Left cardiac atrium (tissue), 4 donors: Measurements from ENCODE around the gene AMBRA1. TPM values are rescaled to one million over a fixed set of nuclear protein-coding genes. Genes with fewer than 3 reads are reported as not detected.

Source experiments
- ATAC-seq, 2 donors: fragments of 200-7000 bp; cut with Tn5 transposase; one replicate each; pipeline ENCODE4 v1.9.1; 2020; ENCODE audit warnings: mild to moderate bottlenecking in 2 of 2, moderate library complexity in 2 of 2
- DNase-seq: peaks from one replicate; pipeline ENCODE4 v3.0.0-alpha.2; 2020
- intact Hi-C, 2 donors: fragments of 100-400 bp; cut with DNase I; formaldehyde crosslinking; loops; one replicate each; pipeline versions ENCODE4 v1.14.1 to v1.15.1; 2022 to 2023
- microRNA-seq, 2 donors: library from miRNA; unstranded; fragments of <30 nt; microRNA quantifications; one replicate each; pipeline ENCODE4 v1.2.0, GENCODE V29; 2020
- total RNA-seq, 2 donors: library from RNA; stranded (reverse); fragmentation: NEBNext Ultra II Directional; extraction: Animal tissue kit (Norgen Biotek cat#: 25700); gene quantifications; one replicate each; pipeline ENCODE4 v1.2.1, GENCODE V29; 2021
- donor health status: DM: no; HTN: yes; CAD: no.
- donor health status: DM: no; HTN: yes; CAD: no; lungs with severe emphysema.
- donor health status: DM: yes; HTN: yes; CAD: no.
- donor health status: Dilated cardiomyopathy.

AMBRA1 gene
- total RNA-seq, 2 donors from 2014 or later = 14.9 to 20.1 TPM

- DNase-seq (no peak), ATAC-seq (peak; percentile 20 to 33)
- intact Hi-C loops = loop anchor here in 1 of 2 donors (2.0 kb wide), 1 partner anchor 15 kb away; no protein-coding TSS in a partner anchor
Measured at GRCh38 chr11:46352063-46352841, 241.6 kb downstream of the AMBRA1 start.

GRCh38 chr11:46351606-46352005 is 242.2 kb downstream of the AMBRA1 start:
- intact Hi-C loops = loop anchor here in 1 of 2 donors (2.0 kb wide), 1 partner anchor 15 kb away; no protein-coding TSS in a partner anchor
- ATAC-seq (no peak), DNase-seq (no peak)

GRCh38 chr11:46351148-46351547 is 242.7 kb downstream of the AMBRA1 start:
- ATAC-seq (no peak), DNase-seq (no peak)
- intact Hi-C loops = no loop called here

- no peak for ATAC-seq
Measured at GRCh38 chr11:46350695-46351094, 243.1 kb downstream of the AMBRA1 start.

GRCh38 chr11:46348566-46349401 is 245.0 kb downstream of the AMBRA1 start:
- no peak for DNase-seq
- no peak for ATAC-seq
- intact Hi-C loops = no loop called here

More at GRCh38 chr11:46350695-46351094, 243.1 kb downstream of the AMBRA1 start:
- intact Hi-C loops = no loop called here
- DNase-seq = no peak

GRCh38 chr11:46347637-46348311 is 246.0 kb downstream of the AMBRA1 start:
- DNase-seq (no peak), ATAC-seq (peak in 1 of 2 donors; percentile 1)
- intact Hi-C loops = no loop called here

GRCh38 chr11:46346886-46347636 is 246.8 kb downstream of the AMBRA1 start, which contains the start of gene DGKZ:
DGKZ (plus strand) TSS chr11:46347463; CDS start chr11:46347660, 197 bp downstream.
- DNase-seq (peak; percentile 87), ATAC-seq (peak; percentile 82 to 86)
- intact Hi-C loops = no loop called here

Small RNA genes lying within 50 kb of the gene (microRNA-seq; reads per million reads assigned to microRNA genes)
- gene MIR3160-1 = 0 reads per million in 2 donors
- gene MIR3160-2 = 0 reads per million in 2 donors
- 0 reads per million in 2 donors for gene MIR4688

Other genes with a start within 250 kb of the AMBRA1 start
- 10 to 100 TPM; 80.2 to 91.8 TPM for gene DGKZ, start 246.6 kb downstream of the AMBRA1 start, total RNA-seq
- 10 to 100 TPM; 11.0 to 15.2 TPM for gene MDK, start 212.4 kb downstream of the AMBRA1 start, total RNA-seq
- gene CHRM4, start 202.2 kb downstream of the AMBRA1 start, total RNA-seq = under 1 TPM in 1 of 2 donors, not detected in 1; 0.21 TPM
- 1 to 10 TPM; 2.9 to 3.9 TPM for gene HARBI1, start 23.2 kb upstream of the AMBRA1 start, total RNA-seq
- 10 to 100 TPM; 51.4 to 52.1 TPM for gene ATG13, start 23.5 kb upstream of the AMBRA1 start, total RNA-seq
- gene ARHGAP1, start 106.6 kb upstream of the AMBRA1 start, total RNA-seq = 100 to 1,000 TPM; 112 to 144 TPM
- 1 to 10 TPM; 7.4 to 9.3 TPM for gene ZNF408, start 107.0 kb upstream of the AMBRA1 start, total RNA-seq
- gene F2, start 125.2 kb upstream of the AMBRA1 start, total RNA-seq = not detected